IMR-90 (cell line): ENCODE measurements around the gene UGT1A4. TPM values are rescaled to one million over a fixed set of nuclear protein-coding genes. Genes with fewer than 3 reads are reported as not detected.

Experiments
- ATAC-seq: fragments of 200-7000 bp; cut with Tn5 transposase; 2 replicates; pipeline ENCODE4 v1.9.1; 2020; ENCODE audit warnings: low read depth, mild to moderate bottlenecking, moderate library complexity
- BruUV-seq: library from RNA; stranded (reverse); fragments of 400-500 nt; replicated peaks from 2 replicates; lab custom pipeline; 2021; lab: Mats Ljungman, UMichigan
- CTCF ChIA-PET: fragments of 300-600 bp; formaldehyde crosslinking; extraction: SDS; loops from one replicate; lab custom pipeline; 2021; ENCODE audit warnings: antibody characterized with exemption; lab: Yijun Ruan, JAX
- POLR2A ChIA-PET: fragments of 300-600 bp; sonication (Branson Sonifier 250); formaldehyde crosslinking; loops from one replicate; lab custom pipeline; 2022; ENCODE audit warnings: antibody characterized with exemption; ENCODE audit not compliant: unreplicated experiment; lab: Charles Lee
- DNase-seq: peaks from one replicate; pipeline ENCODE4 v3.0.0; 2013
- H2AFZ ChIP-seq: replicated peaks from 2 replicates; pipeline ENCODE3; 2013; ENCODE audit warnings: low read length, mild to moderate bottlenecking; ENCODE audit not compliant: poor library complexity
- H2AK5ac ChIP-seq: 2 replicates; pipeline ENCODE4 v1.6.1; 2013; ENCODE audit warnings: low read depth, low read length, inconsistent platforms
- H2AK9ac ChIP-seq: replicated peaks from 2 replicates; pipeline ENCODE3; 2013; ENCODE audit warnings: mild to moderate bottlenecking, low read depth, low read length, moderate library complexity; ENCODE audit not compliant: poor library complexity
- H2BK120ac ChIP-seq: 2 replicates; pipeline ENCODE4 v1.6.1; 2013; ENCODE audit warnings: low read depth, low read length, inconsistent platforms
- H2BK15ac ChIP-seq: 3 replicates; pipeline ENCODE4 v1.6.1; 2013; ENCODE audit warnings: low read depth, low read length, inconsistent platforms
- H2BK20ac ChIP-seq: 2 replicates; pipeline ENCODE4 v1.6.1; 2013; ENCODE audit warnings: low read depth, mild to moderate bottlenecking, inconsistent platforms, low read length, moderate library complexity
- H2BK5ac ChIP-seq: 2 replicates; pipeline ENCODE4 v1.6.1; 2013; ENCODE audit warnings: mild to moderate bottlenecking, low read depth, low read length, inconsistent platforms; ENCODE audit not compliant: poor library complexity, severe bottlenecking
- H3K14ac ChIP-seq: replicated peaks from 2 replicates; pipeline ENCODE4 v1.6.1; 2013; ENCODE audit warnings: low read depth, low read length, inconsistent platforms
- H3K18ac ChIP-seq: 2 replicates; pipeline ENCODE4 v1.6.1; 2013; ENCODE audit warnings: low read depth, low read length, control low read depth
- H3K23ac ChIP-seq: 2 replicates; pipeline ENCODE4 v1.6.1; 2013; ENCODE audit warnings: low read depth, low read length, inconsistent platforms
- H3K27ac ChIP-seq: 2 replicates; pipeline ENCODE4 v1.5.1; 2013; ENCODE audit warnings: mild to moderate bottlenecking, control low read depth, low read length; ENCODE audit not compliant: insufficient read depth
- H3K27me3 ChIP-seq: 2 replicates; pipeline ENCODE4 v1.6.1; 2013; ENCODE audit warnings: low read length; ENCODE audit not compliant: control insufficient read depth, insufficient read depth
- H3K36me3 ChIP-seq: 2 replicates; pipeline ENCODE4 v1.6.1; 2013; ENCODE audit warnings: low read length, mixed read lengths; ENCODE audit not compliant: control insufficient read depth, insufficient read depth
- H3K4ac ChIP-seq: 2 replicates; pipeline ENCODE4 v1.6.1; 2013; ENCODE audit warnings: low read depth, low read length, inconsistent platforms
- H3K4me1 ChIP-seq: 2 replicates; pipeline ENCODE4 v1.6.1; 2013; ENCODE audit warnings: low read length, mixed read lengths; ENCODE audit not compliant: control insufficient read depth, insufficient read depth
- H3K4me2 ChIP-seq: 2 replicates; pipeline ENCODE4 v1.6.1; 2013; ENCODE audit warnings: low read depth, mild to moderate bottlenecking, control low read depth, low read length, moderate library complexity
- H3K4me3 ChIP-seq: 2 replicates; pipeline ENCODE4 v1.5.1; 2013; ENCODE audit warnings: low read depth, mild to moderate bottlenecking, control low read depth, low read length, moderate library complexity; ENCODE audit not compliant: insufficient read depth
- H3K56ac ChIP-seq: 2 replicates; pipeline ENCODE4 v1.6.1; 2013; ENCODE audit warnings: low read length, inconsistent platforms; ENCODE audit not compliant: insufficient read depth; ENCODE audit errors: extremely low read depth
- H3K79me1 ChIP-seq, 2 experiments: 2 replicates each; pipeline ENCODE4 v1.6.1; 2013; ENCODE audit warnings: low read length in 2 of 2, inconsistent platforms in 1 of 2, low read depth in 1 of 2
- H3K9ac ChIP-seq: 2 replicates; pipeline ENCODE4 v1.6.1; 2013; ENCODE audit warnings: low read depth, low read length, control low read depth
- H3K9me1 ChIP-seq: 2 replicates; pipeline ENCODE4 v1.6.1; 2013; ENCODE audit warnings: low read length, inconsistent platforms; ENCODE audit not compliant: insufficient read depth
- H3K9me3 ChIP-seq: 2 replicates; pipeline ENCODE4 v1.6.1; 2013; ENCODE audit warnings: low read length; ENCODE audit not compliant: control insufficient read depth, insufficient read depth
- H4K20me1 ChIP-seq: 2 replicates; pipeline ENCODE4 v1.6.1; 2013; ENCODE audit warnings: low read length, inconsistent platforms; ENCODE audit not compliant: insufficient read depth
- H4K5ac ChIP-seq: 2 replicates; pipeline ENCODE4 v1.6.1; 2013; ENCODE audit warnings: mild to moderate bottlenecking, low read depth, low read length, control low read depth
- H4K8ac ChIP-seq, 2 experiments: 2 replicates each; pipeline ENCODE4 v1.6.1; 2013; ENCODE audit warnings: low read depth in 2 of 2, low read length in 2 of 2, control low read depth in 1 of 2, inconsistent platforms in 1 of 2
- H4K91ac ChIP-seq: 2 replicates; pipeline ENCODE4 v1.6.1; 2013; ENCODE audit warnings: low read depth, low read length, inconsistent platforms; ENCODE audit not compliant: insufficient read depth
- BHLHE40 ChIP-seq: fragments of 150-350 bp; IDR thresholded peaks from 2 replicates; pipeline ENCODE4 v1.6.1; 2016; ENCODE audit warnings: mild to moderate bottlenecking, low read depth, low read length
- ELK1 ChIP-seq: fragments of 150-350 bp; IDR thresholded peaks from 2 replicates; pipeline ENCODE4 v1.6.1; 2016; ENCODE audit warnings: low read depth, mild to moderate bottlenecking, low read length, moderate library complexity, borderline replicate concordance
- FOS ChIP-seq: fragments of 150-350 bp; IDR thresholded peaks from 2 replicates; pipeline ENCODE4 v1.6.1; 2016; ENCODE audit warnings: low read depth, low read length
- MAZ ChIP-seq: IDR thresholded peaks from 2 replicates; pipeline ENCODE4 v1.6.1; 2012; ENCODE audit warnings: low read depth, mild to moderate bottlenecking, low read length, improper control_type of control experiment, moderate library complexity, borderline replicate concordance
- MXI1 ChIP-seq: IDR thresholded peaks from 2 replicates; pipeline ENCODE4 v1.6.1; 2012; ENCODE audit warnings: low read depth, mild to moderate bottlenecking, low read length, moderate library complexity, borderline replicate concordance
- RCOR1 ChIP-seq: IDR thresholded peaks from 2 replicates; pipeline ENCODE4 v1.6.1; 2012; ENCODE audit warnings: mild to moderate bottlenecking, low read length, improper control_type of control experiment; ENCODE audit not compliant: insufficient replicate concordance
- WGBS, 2 experiments: methylation state at CpG; one replicate each; pipeline versions ENCODE4 v1.1.5 to v1.1.7; 2013; ENCODE audit warnings: missing lambda C conversion rate in 2 of 2; ENCODE audit not compliant: insufficient read length in 1 of 2; ENCODE audit errors: extremely low coverage in 2 of 2; 5-methylcytosine and 5-hydroxymethylcytosine counted together
- dilution Hi-C: fragments of 300-500 bp; cut with HindIII; formaldehyde crosslinking; loops from one replicate; pipeline ENCODE4 v1.14.3; 2018; ENCODE audit warnings: low sequenced_read_pairs; ENCODE audit not compliant: unreplicated experiment
- in situ Hi-C: fragments of 300-500 bp; cut with MboI; formaldehyde crosslinking; loops from 3 replicates; pipeline ENCODE4 v1.14.3; 2019; ENCODE audit warnings: low sequenced_read_pairs, inconsistent platforms, mixed read lengths
- intact Hi-C: fragments of 100-400 bp; cut with micrococcal nuclease; formaldehyde crosslinking; loops from 2 replicates; pipeline ENCODE4 v1.10.0; 2022
- polyA plus RNA-seq, 3 experiments: library from polyadenylated mRNA; depleted of rRNA; stranded (reverse); fragments of >200 nt; gene quantifications; 2 replicates each; pipeline ENCODE4 v1.2.3, GENCODE V29; 2012; ENCODE audit warnings: low replicate concordance in 1 of 3
- total RNA-seq: library from RNA; depleted of rRNA; stranded (reverse); fragments of >200 nt; gene quantifications from 2 replicates; pipeline ENCODE4 v1.2.3, GENCODE V29; 2012

The UGT1A4 gene
- total and polyA plus RNA-seq, 2 of the 4 experiments (the other 2 are of a cell fraction): not detected

DNA sequence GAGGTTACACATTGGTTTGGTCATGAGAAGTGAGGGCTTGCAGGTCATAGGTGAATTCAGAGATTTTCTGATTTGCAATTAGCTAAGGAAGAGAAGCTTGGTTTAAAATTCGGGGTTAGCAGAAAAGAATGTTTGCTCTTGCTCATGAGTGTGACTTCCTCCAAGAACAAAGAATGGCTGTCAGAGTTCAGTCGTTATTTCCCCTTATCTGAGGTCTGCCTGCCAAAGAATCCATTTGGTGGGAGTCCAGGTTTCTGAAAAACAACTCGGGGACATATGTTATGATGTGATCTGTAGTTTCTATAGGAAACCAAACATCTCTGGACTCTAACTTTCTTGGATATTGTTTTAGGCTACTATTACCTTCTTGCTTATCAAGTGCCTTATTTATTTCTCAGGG lies 29.0 kb upstream of the UGT1A4 start:
- dilution Hi-C loops (no loop called here), intact Hi-C loops (no loop called here), in situ Hi-C loops (no loop called here)
- Histone ChIP-seq H3K18ac (no peak overlapping the region), H2BK20ac (no peak overlapping the region), H2BK15ac (no peak overlapping the region), H3K4me2 (no peak overlapping the region), H3K9ac (no peak overlapping the region), H3K23ac (no peak overlapping the region), H3K14ac (no peak overlapping the region), H2BK5ac (no peak overlapping the region), H4K5ac (no peak overlapping the region), H3K4ac (no peak overlapping the region), H3K4me1 (no peaks in the 10 kb centered on the region), H4K91ac (no peak overlapping the region), H3K4me3 (no peak overlapping the region), H4K20me1 (no peaks in the 10 kb centered on the region), H2AK5ac (no peak overlapping the region), H3K27ac (no peak overlapping the region), H3K56ac (no peak overlapping the region), H4K8ac (no peak overlapping the region), H2AK9ac (no peak overlapping the region), H3K27me3 (peaks cover 2% of the 10 kb centered on the region), H3K9me1 (no peaks in the 10 kb centered on the region), H3K36me3 (no peaks in the 10 kb centered on the region), H2BK120ac (no peak overlapping the region), H2AFZ (no peak overlapping the region), H3K79me1 (no peaks in the 10 kb centered on the region), H3K9me3 (no peaks in the 10 kb centered on the region)
- no peak for ATAC-seq
- no peak for DNase-seq
- POLR2A ChIA-PET: no interaction called here
- no CpG with 5 or more reads among the region's 3 CpGs for WGBS, 2 experiments
- CTCF ChIA-PET: no interaction called here
- no TSS peak for BruUV-seq
- TF ChIP-seq ELK1: no peak
- no peak for TF ChIP-seq MXI1
- TF ChIP-seq MAZ: no peak
- no peak for TF ChIP-seq RCOR1
- TF ChIP-seq BHLHE40: no peak
- no peak for TF ChIP-seq FOS
